SK-N-MC (cell line): Measurements from ENCODE around the gene TASL.

Experiments
- EZH2 ChIP-seq: fragments of 200-600 bp; sonication (generic); IDR thresholded peaks from one replicate; pipeline ENCODE4 v1.6.1; 2017; ENCODE audit warnings: antibody characterized with exemption
- POLR2AphosphoS5 ChIP-seq: IDR thresholded peaks from 2 replicates; pipeline ENCODE4 v1.6.1; 2012; ENCODE audit warnings: mild to moderate bottlenecking, low read depth, low read length, borderline replicate concordance

GRCh38 chrX:30533835-30534234 lies 43.7 kb downstream of the TASL start:
- no peak for TF ChIP-seq POLR2AphosphoS5
- no peak for TF ChIP-seq EZH2
